ENCODE results near the gene KRT33B.

The KRT33B gene

GRCh38 chr17:41377546-41377945 is 7.9 kb upstream of the KRT33B start:
- ChIA-PET POLR2A (no interaction called here), CTCF (interaction anchor here (1.3 to 1.5 kb wide), 2 partner anchors 55 to 291 kb away, joined by 3 read pairs; no protein-coding TSS in a partner anchor)
- H3K36me3 ChIP-seq (ENCODE audit: control insufficient read depth in 2 of 2, insufficient read depth in 1 of 2, low read length in 2 of 2): no peaks in the 10 kb centered on the region
- no peak overlapping the region for H3K27ac ChIP-seq (ENCODE audit: extremely low read depth, low read depth, low read length)
- no peak overlapping the region for H3K4me3 ChIP-seq (ENCODE audit: low read depth, low read length)
- TF ChIP-seq ZFP69B (tag by site-specific recombination; IDR thresholded peaks at IDR 0.05) (no peak), ZNF202 (tag by site-specific recombination; IDR thresholded peaks at IDR 0.05; ENCODE audit: borderline replicate concordance) (no peak), MZF1 (tag by site-specific recombination; IDR thresholded peaks at IDR 0.05; ENCODE audit: borderline replicate concordance) (no peak), ATF2 (tag by site-specific recombination; IDR thresholded peaks at IDR 0.05; ENCODE audit: low read depth) (no peak), ZNF157 (tag by site-specific recombination; IDR thresholded peaks at IDR 0.05) (no peak), KLF10 (tag by site-specific recombination; IDR thresholded peaks at IDR 0.05) (no peak), ZNF488 (tag by site-specific recombination; IDR thresholded peaks at IDR 0.05) (no peak), ZNF132 (tag by site-specific recombination; IDR thresholded peaks at IDR 0.05; ENCODE audit: borderline replicate concordance) (no peak), ZFP3 (tag by site-specific recombination; IDR thresholded peaks at IDR 0.05; ENCODE audit: low read depth) (no peak), ZNF10 (tag by site-specific recombination; IDR thresholded peaks at IDR 0.05) (no peak), ZSCAN5A (tag by site-specific recombination; IDR thresholded peaks at IDR 0.05) (no peak), BCL6B (tag by site-specific recombination; IDR thresholded peaks at IDR 0.05) (no peak), REST (tag by site-specific recombination; IDR thresholded peaks at IDR 0.05) (no peak), ZNF37A (tag by site-specific recombination; IDR thresholded peaks at IDR 0.05) (no peak), SP2 (tag by site-specific recombination; IDR thresholded peaks at IDR 0.05) (no peak)
- no peaks in the 10 kb centered on the region for H3K9me3 ChIP-seq (ENCODE audit: control insufficient read depth, insufficient read depth, low read depth, low read length)
- no peaks in the 10 kb centered on the region for H3K4me1 ChIP-seq (ENCODE audit: control insufficient read depth, insufficient read depth, low read length)

- CTCF ChIA-PET: interaction anchor here (1.8 to 2.1 kb wide), 2 partner anchors 35 to 180 kb away, joined by 5 to 9 read pairs; no protein-coding TSS in a partner anchor
- Histone ChIP-seq H3K4me1 (ENCODE audit: control insufficient read depth, insufficient read depth, low read length) (no peaks in the 10 kb centered on the region), H3K9me3 (ENCODE audit: control insufficient read depth, insufficient read depth, low read depth, low read length) (no peaks in the 10 kb centered on the region), H3K27ac (ENCODE audit: extremely low read depth, low read depth, low read length) (no peak overlapping the region), H3K36me3 (ENCODE audit: control insufficient read depth in 2 of 2, insufficient read depth in 1 of 2, low read length in 2 of 2) (no peaks in the 10 kb centered on the region), H3K4me3 (ENCODE audit: low read depth, low read length) (no peak overlapping the region)
- TF ChIP-seq MZF1 (tag by site-specific recombination; IDR thresholded peaks at IDR 0.05; ENCODE audit: borderline replicate concordance): no peak
- no peak for TF ChIP-seq IKZF3 (tag by site-specific recombination; IDR thresholded peaks at IDR 0.05)
- TF ChIP-seq ZNF354C (tag by site-specific recombination; IDR thresholded peaks at IDR 0.05; ENCODE audit: borderline replicate concordance, low read depth): no peak
- TF ChIP-seq INSM2 (tag by site-specific recombination; IDR thresholded peaks at IDR 0.05): no peak
- no peak for TF ChIP-seq KLF7 (tag by site-specific recombination; IDR thresholded peaks at IDR 0.05; ENCODE audit: borderline replicate concordance)
- no peak for TF ChIP-seq YY2 (tag by site-specific recombination; IDR thresholded peaks at IDR 0.05)
- TF ChIP-seq ZNF664 (tag by site-specific recombination; IDR thresholded peaks at IDR 0.05): no peak
- no peak for TF ChIP-seq ZNF654 (tag by site-specific recombination; IDR thresholded peaks at IDR 0.05; ENCODE audit: low read depth)
- no peak for TF ChIP-seq ZNF335 (tag by site-specific recombination; conservative IDR thresholded peaks at IDR 0.05)
- POLR2A ChIA-PET: no interaction called here
Observed at GRCh38 chr17:41369023-41369422, 590 bp downstream of the KRT33B start.
